Cerebellar cortex (tissue), 1 donor: ENCODE results near the gene TRPM2.
"Not testable (repeated sequence)": the region's sequence is repeated elsewhere in the genome, so short reads cannot be mapped to it uniquely, and the experiment has no call there.

ENCODE experiments used
- DNase-seq: peaks from one replicate; pipeline ENCODE4 v3.0.0-alpha.2; 2015; ENCODE audit warnings: low spot score

Gene TRPM2

DNA sequence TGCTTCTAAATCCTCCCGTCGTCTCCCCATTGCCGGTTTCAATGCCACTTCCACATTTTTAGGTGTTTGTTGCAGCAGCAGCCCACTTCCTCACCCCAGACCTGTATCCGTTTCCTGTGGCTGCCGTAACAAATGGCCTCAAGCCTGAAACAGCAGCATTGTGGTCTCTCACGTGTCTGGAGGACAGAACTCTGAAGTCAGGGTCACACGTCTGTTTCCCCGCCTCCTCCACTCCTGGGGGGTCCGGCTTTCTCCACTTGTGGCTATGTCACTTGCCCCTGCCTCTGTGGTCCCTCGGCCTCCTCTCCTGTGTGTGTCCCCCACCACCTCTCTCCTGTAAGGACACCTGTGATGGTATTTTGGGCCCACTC is 21.8 kb downstream of the TRPM2 start:
- DNase-seq, result no peak

DNA sequence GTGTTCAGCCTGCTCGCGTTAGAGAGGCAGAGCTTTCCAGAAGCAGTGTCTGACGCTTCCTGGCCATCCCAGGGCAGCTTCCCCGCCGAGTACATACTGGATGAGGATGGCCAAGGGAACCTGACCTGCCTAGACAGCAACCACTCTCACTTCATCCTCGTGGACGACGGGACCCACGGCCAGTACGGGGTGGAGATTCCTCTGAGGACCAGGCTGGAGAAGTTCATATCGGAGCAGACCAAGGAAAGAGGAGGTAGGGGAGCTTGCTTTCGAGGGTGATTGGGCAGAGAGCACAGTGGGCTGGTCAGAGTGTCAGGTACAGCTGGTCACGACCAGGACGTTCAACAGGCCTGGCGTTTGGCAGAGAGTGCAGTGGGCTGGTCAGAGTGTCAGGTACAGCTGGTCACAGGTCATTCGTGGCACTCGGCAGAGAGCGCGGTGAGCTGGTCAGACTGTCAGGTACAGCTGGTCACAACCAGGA is 22.4 kb downstream of the TRPM2 start:
- DNase-seq, result no peak

DNA sequence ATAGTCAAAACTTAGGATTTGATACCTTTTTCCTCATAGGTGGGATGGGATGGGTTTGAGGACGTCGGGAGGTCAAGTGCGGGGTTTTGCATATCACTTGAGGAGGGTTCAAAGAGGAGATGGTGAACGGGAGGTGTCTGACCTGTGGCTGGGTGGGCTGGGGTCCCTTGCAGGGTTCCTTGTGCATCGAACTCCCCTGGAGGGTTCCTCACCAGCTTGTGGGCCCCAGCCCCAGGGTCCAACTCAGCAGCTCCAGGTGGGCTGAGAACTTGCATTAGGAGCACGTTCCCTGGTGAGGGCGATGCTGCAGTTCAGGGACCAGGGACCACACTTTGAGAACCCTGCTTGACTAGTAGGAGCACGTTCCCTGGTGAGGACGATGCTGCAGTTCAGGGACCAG is 23.2 kb downstream of the TRPM2 start:
- DNase-seq, result no peak

DNA sequence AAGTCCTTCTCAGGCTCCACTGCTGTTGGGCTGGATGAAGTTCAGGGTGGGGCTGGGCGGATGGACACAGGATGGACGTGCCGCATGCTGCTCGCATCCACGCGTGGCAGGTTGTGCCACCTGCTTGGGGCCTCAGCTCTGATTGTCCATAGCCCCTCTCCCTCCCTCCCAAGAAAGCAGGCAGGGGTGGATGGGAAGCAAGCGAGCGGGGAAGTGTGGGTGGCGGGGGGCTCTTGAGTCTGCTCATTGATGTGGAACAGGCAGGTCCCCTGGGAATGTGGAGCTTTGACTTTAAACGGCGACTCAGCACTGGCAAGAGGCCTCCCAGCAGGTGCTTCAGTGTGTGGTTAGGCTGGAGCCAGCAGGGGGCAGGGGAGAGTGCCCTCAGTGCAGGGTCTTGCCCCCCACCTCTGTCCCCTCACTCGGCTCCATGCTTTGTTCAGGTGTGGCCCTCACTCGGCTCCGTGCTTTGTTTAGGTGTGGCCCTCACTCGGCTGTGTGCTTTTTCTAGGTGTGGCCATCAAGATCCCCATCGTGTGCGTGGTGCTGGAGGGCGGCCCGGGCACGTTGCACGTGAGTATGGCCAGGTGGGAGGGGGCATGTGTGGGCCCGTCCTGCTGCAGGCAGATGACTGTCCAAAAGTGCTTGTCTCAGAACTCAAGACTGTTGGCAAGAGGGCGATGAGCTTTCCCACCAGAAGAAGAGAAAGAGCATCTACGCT is 23.9 kb downstream of the TRPM2 start:
- DNase-seq, result no peak

DNA sequence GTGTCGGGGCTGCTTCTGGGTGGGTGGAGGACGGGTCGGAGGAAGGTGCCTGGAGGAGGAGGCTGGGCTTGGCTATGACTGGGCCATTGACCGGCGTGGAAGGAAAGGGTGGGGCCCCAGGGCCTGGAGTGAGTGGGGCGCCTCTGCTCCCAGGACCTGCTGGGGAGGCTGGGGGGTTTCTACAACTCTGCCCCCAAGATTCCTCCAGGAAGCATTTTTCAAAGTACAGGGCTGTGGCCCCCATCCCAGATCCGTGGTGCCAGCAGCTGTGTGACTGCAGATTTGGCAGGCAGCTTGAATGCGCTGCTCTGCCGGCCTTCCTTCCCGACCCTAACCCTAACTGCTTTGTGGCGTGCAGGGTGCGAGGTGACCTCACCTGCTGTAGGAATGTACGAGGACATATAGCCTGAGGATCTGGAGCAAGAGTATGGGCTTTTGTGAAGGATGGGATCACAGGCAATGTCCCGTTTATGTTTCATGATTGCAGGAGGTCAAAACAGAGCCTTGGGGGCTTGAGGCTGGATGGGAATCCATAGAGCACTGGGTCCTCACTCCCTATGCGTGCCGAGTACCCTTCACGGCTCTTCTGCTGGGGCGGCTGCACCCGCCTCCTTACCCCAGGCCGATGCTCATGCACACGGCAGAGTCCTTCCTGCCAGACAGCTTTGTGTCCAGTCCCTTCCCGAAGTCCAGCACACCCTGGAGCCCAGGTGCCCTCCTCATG is 24.7 kb downstream of the TRPM2 start:
- no peak for DNase-seq

DNA sequence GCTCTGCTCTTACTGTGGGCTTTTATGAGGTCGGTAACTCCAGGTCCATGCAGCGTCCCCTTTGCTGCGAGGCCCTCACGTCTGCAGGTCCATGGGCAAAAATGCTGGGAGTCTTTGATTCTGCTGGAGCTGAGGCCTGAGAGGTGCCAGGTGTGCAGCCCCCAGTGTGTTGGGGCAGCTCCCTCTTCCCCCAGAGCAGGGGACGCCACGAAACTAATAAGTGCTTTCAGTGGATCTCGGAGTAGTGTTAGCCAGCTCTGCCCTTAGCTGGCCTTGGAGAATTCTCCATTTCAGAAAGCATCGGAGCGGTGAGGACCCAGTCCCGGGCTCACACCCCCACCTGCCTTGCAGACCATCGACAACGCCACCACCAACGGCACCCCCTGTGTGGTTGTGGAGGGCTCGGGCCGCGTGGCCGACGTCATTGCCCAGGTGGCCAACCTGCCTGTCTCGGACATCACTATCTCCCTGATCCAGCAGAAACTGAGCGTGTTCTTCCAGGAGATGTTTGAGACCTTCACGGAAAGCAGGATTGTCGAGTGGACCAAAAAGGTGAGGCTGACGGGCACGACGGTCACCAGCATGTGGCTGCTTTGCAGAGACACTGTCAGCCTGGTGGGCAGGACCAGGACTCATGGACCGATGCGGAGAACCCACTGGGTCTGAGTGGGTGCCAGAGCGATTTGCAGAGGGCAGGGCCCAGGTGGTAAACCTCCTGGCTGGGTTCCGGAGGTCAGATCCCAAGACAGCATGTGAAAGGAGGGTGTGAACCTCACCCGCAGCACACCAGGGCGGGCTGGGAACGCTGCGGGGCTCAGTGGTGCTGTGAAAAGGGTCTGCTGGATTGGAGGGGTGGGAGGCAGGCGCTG is 25.5 kb downstream of the TRPM2 start:
- DNase-seq, result no peak

DNA sequence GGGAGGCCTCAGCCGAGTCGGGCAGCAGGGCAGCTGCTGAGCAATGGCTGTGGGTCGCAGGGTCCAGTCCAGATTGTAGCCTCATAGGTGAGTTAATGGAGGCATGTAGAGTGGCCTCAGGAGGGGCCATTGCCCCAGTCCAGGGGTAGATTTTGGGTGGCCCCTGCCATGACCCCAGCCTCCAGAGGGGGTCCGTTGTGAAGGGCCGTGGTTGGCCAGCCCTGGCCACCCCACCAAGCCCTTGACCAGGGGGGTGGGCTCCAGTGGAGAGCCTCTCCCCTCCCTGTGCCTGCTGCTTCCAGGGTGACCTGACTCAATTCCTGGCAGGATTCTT is 26.1 kb downstream of the TRPM2 start:
- DNase-seq, result no peak

DNA sequence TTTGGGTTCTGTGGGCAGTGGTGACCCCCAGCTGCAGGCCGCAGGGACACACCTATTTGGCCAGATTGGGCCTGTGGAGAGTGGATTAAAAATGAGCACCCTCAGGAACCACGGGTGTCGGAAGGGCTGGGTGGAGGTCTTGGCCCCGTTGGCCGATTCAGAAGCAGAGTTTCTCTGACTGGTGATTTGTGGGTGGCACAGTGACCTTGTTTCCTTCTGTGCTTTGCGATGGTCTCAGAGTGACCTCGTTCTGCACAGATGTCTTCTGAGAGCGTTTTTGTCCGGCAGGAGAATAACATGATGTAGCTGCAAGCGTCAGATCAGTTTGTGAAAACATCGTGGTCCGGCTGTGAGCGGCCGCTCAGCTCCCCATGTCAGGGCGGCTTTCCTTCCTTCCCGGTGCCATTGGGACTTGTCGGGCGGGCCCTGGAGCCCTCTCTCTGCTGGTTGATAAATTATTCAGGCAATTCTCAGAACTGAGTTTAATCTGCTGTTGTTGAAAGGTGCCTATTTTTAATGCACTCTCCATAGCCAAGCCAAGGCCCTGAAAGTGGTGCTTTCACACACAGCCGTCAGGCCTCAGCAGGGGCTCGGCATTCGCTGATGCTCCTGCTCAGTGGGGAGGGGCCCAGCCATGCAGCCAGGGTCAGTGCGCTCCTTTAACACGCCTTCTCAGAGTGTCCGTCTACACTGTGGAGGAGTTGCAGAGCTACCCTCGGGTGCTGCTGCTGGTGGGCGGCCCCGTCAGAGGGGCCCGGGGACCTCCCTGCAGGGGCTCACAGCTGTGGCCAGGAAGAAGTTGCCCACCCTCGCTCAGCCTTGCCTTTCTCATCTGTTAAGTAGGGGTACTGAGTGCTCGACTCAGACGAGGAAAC is 26.8 kb downstream of the TRPM2 start:
- no peak for DNase-seq

DNA sequence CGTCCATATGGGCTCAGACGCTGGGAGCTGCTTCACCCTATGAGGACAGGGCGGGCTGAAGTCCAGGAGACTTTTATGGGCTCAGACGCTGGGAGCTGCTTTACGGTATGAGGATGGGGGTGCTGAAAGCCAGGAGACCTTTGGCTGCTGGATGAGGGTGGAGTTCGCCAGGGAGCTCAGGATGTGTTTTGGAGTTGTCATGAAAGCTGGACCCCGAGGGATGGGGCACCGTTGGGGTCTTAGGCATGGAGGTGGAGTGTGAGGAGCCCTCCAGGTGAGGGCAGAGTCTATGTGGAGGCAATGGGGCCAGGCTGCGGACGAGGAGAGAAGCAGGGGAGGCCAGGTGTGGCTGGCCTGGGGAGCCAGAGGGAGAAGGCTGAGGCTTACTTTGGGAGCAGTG is 27.5 kb downstream of the TRPM2 start:
- no peak for DNase-seq

DNA sequence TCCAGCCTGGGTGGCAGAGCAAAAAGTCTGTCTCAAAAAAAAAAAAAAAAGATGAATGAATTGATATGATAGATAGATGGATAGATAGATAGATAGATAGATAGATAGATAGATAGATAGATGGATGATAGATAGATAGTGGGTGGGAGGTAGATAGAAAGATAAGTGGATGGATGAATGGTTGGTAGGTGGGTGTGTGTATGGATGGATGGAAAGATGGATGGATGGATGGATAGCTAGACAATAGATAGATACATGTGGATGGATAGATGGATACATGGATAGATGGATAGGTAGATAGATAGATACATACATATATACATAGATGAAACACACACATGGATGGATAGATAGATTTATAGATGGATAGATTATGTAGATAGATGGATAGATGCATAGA is 28.5 kb downstream of the TRPM2 start:
- no peak for DNase-seq

DNA sequence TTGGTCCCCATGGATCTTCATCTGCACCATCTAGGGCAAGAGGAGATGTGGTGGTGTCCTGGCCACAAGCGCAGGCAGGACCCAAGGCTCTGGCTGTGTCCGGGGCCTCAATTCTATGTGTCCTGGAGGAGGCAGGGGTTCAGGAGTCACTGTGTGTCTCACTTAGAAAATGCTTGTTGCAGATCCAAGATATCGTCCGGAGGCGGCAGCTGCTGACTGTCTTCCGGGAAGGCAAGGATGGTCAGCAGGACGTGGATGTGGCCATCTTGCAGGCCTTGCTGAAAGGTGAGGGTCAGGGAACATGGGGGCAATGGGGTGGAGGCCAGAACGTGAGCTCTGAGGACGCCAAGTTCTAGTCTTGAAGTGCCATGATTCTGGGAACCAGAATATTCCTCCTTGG is 29.1 kb downstream of the TRPM2 start:
- DNase-seq, result no peak

DNA sequence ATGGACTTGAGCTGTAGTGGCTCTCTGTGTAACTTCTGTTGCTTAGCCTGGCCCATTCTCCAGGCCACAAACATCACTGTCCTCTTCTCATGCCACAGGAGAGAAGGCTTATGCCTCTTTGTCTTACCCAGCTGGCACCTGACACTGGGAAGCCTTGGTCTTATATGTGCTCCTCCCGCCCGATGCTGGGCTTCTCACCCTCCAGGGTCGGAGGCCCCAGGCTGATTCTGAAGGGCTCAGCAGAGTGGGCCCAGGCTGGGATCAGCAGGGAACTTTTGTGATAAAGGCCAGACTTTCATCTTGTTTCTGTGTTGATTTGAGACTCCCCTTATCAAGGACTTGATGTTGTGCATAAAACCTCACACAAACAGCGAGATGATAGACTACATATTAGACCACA is 29.8 kb downstream of the TRPM2 start:
- no peak for DNase-seq

DNA sequence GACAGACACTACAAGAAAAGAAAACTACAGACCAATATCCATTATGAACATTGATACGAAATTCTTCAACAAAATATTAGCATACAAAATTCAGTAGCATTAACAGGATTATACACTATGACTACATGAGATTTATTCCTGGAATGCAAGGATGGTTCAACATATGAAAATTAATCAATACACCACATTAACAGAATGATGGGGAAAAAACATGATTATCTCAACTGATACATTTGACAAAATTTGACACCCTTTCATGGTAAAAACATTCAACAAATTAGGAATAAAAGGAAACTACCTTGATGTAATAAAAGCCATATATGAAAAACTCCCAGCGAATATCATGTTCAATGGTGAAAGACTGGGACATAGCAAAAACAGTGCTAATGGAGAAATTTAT is 31.5 kb downstream of the TRPM2 start:
- DNase-seq, result no peak

DNA sequence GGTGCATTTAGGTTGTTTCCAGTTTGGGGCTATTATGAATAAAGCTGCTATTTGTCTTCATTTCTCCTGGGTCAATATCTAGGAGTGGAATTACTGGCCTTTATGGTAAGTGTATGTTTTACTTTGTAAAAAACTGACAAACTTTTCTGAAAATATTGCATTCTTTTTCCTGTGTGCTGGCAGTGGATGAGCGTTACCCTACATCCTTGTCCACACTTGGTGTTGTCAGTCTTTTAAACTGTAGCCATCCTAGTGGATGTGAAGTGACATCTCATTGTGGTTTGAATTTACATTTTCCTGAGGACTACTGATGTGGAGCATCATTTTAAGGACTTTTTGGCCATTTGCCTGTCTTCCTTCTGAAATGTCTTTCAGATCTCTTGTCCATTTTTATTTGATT is 35.9 kb downstream of the TRPM2 start:
- DNase-seq, result no peak

DNA sequence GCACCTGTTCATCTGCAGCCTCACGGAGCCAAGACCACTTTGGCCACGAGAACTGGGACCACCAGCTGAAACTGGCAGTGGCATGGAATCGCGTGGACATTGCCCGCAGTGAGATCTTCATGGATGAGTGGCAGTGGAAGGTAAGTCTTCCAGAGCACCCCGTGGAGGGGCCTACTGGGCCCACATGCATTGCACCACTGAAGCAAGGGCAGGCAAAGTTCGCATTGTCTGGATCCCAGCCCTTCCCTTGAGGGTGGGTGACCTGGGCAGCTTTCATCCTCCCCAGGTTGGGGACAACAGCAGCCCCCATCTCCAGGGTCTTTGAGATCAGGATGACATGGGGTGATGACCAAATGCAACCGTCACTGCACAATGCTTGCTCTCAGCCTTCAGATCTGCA is 37.5 kb downstream of the TRPM2 start:
- DNase-seq, result no peak

DNA sequence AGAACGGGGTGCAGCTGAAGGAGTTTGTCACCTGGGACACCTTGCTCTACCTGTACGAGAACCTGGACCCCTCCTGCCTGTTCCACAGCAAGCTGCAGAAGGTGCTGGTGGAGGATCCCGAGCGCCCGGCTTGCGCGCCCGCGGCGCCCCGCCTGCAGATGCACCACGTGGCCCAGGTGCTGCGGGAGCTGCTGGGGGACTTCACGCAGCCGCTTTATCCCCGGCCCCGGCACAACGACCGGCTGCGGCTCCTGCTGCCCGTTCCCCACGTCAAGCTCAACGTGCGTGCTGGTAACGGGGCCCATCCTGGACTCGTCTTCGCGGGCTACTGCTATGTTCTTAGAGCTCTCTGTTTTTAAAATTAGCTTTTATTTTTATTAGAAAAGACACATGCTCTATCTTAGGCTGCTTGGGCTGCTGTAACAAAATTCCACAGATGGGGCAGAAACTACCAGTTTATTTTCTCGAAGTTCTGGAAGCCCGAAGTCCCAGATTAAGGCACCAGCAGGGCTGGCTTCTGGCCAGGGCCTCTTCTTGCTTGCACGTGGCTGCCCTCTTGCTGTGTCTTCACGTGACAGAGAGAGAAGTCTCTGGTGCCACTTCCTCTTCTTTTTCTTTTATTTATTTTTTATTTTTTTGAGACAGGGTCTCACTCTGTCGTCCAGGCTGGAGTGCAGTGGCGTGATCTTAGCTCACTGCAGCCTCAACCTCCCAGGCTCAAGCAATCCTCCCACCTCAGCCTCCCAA is 38.1 kb downstream of the TRPM2 start:
- no peak for DNase-seq

DNA sequence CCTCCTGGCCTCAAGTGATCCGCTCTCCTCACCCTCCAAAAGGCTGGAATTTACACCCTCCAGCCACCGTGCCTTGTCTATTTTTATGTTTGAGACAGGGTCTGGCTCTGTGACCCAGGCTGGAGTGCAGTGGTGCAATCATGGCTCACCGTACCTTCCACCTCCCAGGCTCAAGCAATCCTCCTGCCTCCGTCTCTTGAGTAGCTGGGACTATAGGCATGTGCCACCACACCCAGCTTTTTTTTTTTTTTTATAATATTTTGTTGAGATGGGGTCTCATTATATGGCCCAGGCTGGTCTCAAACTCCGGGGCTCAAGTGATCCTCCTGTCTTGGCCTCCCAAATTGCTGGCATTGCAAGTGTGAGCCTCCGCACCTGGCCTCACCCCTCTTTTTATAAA is 38.8 kb downstream of the TRPM2 start:
- DNase-seq, result no peak

DNA sequence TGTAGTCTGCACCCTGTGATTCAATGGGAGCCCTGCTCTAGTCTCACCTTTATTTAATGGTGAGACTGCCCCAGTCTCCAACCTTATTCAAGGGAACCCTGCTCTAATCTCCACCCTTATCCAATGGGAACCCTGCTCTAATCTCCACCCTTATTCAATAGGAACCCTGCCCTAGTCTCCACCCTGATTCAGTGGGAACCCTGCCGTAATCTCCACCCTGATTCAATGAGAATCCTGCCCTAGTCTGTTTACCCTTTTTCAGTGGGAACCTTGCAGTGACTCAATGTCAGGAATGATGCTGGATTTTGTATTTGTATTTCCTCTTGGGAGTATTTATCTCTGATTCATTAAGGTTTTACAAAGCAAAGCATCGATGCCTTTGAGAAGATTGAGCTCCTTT is 39.5 kb downstream of the TRPM2 start:
- no peak for DNase-seq

DNA sequence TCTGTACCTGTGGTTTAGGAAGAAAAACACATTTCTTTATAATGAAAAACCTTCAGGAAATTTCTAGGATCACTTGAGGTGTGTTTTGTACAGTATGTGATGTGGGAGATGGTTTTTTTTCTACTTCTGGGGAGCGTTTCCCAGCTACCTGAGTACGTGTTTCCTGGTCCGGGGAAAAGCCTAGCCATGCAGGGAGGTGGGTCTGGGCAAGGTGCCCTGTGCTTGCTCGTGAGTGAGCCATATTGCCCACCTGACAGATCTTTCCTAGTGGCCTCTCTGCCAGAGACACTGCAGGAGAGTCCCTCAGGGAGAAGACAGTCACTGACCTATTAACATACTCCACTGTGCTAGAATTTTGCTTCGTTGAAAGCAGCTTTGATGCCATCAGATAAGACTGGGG is 41.3 kb downstream of the TRPM2 start:
- no peak for DNase-seq

DNA sequence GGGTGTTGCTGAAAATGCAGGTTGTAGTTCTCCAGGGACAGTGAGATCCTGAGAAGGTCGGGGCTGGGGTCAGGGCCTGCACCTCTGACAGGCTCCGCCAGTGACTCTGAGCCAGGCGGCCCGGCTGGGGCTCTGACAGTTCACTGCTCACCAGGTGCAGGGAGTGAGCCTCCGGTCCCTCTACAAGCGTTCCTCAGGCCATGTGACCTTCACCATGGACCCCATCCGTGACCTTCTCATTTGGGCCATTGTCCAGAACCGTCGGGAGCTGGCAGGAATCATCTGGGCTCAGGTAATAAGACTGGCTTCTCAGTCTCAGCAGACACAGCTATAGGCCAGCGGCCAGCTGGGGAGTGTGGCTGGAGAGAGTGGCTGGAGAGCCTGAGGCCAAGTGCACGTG is 41.8 kb downstream of the TRPM2 start:
- no peak for DNase-seq

DNA sequence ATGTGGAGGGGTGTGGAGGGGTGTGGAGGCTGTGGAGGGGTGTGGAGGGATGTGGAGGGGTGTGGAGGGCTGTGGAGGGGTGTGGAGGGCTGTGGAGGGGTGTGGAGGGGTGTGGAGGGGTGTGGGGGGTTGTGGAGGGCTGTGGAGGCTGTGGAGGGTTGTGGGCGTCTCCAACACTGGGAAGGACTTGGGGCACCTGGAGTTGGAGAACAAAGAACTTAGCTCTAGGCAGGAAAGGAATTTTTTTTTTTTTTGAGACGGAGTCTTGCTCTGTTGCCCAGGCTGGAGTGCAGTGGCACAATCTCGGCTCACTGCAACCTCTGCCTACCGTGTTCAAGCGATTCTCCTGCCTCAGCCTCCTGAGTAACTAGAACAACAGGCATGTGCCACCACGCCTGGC is 43.4 kb downstream of the TRPM2 start:
- DNase-seq, result not testable (repeated sequence)
